ENCODE data around the gene FAM168A.

DNA sequence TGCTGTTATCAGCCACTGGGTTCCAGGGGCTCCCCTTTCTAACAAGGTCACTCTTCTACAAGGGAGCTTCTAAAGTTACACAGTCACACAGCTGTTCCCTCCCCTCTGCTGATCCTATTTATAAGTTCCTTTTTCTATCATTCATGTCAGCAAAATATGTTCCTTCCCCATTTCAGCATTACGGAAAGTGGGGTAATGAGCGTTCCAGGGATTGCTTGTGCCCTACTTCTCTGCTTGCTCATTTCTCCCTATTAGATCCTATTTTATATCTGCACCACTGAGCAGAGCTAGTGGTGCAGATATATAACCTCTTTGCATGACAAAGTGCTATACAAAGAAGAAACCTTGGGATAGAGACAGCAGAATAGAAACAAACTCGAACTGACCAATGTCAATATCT lies 25.8 kb upstream of the FAM168A start:
- TF ChIP-seq, protein P1, sequence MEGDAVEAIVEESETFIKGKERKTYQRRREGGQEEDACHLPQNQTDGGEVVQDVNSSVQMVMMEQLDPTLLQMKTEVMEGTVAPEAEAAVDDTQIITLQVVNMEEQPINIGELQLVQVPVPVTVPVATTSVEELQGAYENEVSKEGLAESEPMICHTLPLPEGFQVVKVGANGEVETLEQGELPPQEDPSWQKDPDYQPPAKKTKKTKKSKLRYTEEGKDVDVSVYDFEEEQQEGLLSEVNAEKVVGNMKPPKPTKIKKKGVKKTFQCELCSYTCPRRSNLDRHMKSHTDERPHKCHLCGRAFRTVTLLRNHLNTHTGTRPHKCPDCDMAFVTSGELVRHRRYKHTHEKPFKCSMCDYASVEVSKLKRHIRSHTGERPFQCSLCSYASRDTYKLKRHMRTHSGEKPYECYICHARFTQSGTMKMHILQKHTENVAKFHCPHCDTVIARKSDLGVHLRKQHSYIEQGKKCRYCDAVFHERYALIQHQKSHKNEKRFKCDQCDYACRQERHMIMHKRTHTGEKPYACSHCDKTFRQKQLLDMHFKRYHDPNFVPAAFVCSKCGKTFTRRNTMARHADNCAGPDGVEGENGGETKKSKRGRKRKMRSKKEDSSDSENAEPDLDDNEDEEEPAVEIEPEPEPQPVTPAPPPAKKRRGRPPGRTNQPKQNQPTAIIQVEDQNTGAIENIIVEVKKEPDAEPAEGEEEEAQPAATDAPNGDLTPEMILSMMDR (IDR thresholded peaks at IDR 0.05), result no peak
- TF ChIP-seq POLR2A (IDR thresholded peaks at IDR 0.05), result no peak

All from ovary (tissue), 3 donors.